ENCODE measurements around the gene TRAT1.

The TRAT1 gene

DNA sequence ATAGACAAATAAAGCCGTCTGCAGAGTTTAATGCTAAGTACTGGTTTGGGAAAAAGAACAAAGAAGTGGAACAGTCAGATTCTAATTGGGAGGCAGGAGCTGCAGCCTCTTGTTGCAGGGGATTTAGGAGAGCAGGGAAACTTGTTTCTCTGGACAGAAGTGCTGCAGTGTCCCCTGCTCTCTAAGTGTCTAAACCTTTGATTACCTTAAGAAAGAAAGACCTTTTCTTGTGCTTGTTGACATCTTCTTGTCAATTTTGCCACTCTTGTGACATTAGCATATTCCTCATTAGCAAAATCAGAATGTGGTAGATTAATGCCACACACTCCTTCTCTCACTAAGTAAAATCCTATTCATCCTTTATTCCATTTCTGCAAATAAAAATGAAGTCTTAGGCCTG lies 38.8 kb downstream of the TRAT1 start:
- DNase-seq (ENCODE audit: low spot score): no peak

DNA sequence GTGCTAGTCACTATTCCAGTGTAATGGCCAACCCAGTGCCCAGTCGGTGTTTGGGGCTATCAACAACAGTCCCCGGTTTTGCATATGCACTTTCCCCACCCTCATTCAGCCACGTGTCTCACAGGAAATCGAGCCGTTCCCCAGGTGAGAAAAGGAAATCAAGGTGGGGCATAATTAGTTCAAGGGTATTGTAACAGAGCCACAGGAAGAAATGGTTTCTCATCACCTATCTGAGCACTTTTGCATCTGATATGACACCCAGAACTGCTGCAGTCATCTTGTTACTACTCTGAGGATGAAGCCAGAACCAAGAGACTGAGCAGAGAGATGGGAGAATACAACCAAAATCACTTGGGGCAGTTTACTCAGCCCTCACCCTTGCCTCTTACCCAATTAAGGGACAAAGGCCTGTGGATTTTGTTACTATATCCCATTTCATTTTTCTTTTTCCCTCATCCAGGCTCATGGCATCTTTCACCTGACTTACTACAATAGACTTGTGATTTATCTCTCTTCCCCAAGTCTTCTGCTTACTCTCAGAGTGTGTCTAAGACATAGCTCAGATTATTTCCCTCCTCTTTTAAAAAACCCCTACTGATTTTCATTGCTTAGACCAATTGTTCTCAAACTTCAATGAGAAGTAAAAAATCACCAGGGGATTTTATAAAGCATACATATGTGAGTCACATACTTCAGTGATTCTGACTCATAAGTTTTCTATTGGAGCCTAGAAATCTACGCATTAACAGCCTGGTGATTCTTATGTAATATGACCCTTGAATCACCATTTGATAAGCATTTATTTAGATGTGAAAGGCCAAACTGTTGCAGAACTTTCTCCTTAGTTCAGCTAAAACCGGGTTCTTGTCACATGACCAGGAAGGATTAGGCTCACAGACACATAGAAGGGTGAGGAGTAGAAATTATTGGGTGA lies 40.5 kb downstream of the TRAT1 start:
- DNase-seq (ENCODE audit: low spot score): no peak

DNA sequence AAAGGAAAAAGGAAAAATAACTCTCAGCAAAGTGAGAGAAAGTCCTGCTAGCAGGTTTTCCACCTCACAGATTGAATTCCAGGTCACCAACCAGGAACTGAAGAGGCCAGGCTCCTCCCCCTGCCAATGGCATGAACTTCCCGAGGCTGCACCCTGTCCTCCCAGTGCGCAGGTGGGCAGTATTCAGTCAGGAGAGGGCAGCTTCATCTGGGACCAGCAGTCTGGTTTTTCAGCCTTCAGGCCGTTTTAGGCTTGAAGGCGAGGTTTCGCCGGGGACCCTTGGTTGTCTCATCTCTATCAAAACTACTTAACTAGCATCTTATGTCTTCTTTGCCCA lies 41.2 kb downstream of the TRAT1 start:
- DNase-seq (ENCODE audit: low spot score): no peak

DNA sequence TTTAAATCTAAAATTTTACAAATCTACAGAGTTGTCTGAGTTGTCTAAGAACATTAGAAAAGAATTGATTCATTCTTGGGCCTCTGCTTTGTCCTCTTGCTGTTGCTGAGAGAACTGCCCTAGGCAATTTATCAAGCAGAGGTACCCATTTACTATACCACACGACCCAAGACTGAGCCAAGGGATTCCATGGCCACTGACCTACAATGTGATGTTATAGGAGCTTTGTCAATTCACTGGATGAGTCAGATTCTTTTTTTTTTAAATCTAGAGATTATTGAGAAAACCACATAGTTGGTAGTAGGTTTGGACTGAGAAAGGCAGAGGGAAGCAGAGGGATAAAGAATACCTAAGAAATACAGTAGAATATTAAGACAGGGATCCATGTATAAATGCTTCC lies 55.3 kb downstream of the TRAT1 start:
- DNase-seq (ENCODE audit: low spot score): no peak

- no peak for DNase-seq (ENCODE audit: low spot score)
Observed at GRCh38 chr3:108879915-108880314, 57.3 kb downstream of the TRAT1 start.

GRCh38 chr3:108882762-108883161 lies 60.2 kb downstream of the TRAT1 start:
- no peak for DNase-seq (ENCODE audit: low spot score)

DNA sequence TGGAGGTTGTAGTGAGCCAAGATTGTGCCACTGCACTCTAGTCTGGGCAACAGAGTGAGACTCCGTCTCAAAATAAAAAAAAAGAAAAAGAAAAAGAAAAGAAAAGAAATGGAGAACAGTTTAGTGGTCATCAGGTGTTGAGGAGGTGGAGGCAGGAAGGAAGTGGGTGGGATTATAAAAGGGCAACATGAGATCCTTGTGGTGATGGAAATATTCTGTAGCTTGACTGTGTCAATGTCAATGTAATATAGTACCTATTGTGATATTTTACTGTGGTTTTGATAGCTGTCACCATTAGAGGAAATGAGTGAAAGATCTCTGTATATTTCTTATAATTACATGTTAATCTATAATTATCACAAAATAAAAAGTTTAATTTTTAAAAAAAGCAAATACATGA lies 60.8 kb downstream of the TRAT1 start:
- no peak for DNase-seq (ENCODE audit: low spot score)

DNA sequence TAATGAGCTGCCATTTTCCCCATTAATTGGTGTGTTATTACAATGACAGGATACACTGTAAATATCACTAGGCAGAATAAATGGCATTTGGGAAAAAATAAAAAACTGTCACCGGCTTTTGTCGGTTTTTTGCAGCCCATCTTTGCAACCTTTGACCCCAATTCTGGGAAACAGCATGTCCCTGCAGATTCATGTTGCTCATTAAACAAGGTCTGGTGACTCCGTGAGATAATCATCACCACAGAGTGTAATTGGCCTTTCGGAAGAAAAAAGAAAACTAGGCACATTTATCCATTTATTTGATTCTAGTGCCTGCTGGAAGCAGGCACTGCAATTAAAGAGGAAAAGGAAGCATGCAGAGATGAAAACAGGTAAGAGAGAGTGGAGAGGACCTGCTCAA lies 64.5 kb downstream of the TRAT1 start:
- no peak for DNase-seq (ENCODE audit: low spot score)

DNA sequence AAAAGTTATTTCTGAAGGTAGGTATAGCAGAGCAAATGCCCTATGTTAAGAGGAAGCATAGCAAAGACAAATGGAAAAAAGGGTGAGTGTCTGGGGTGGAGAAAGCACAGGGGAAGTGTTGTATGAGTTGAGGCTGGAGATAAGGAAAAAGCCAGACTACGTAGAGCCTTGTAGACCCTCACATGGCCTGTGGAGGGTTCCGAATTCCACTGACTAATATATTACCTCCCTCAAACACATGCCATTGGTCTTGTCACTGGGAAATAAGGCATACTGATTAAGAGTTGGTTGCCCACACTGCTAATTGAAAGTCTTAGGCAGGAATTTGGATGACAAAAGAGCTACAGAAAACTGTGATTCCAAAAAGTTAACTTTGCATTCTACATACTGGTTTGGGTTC lies 65.2 kb downstream of the TRAT1 start:
- DNase-seq (ENCODE audit: low spot score): no peak

- DNase-seq (ENCODE audit: low spot score): no peak
Observed at GRCh38 chr3:108891833-108892232, 69.2 kb downstream of the TRAT1 start.

- DNase-seq (ENCODE audit: low spot score): no peak
Observed at GRCh38 chr3:108894981-108895380, 72.4 kb downstream of the TRAT1 start.

DNA sequence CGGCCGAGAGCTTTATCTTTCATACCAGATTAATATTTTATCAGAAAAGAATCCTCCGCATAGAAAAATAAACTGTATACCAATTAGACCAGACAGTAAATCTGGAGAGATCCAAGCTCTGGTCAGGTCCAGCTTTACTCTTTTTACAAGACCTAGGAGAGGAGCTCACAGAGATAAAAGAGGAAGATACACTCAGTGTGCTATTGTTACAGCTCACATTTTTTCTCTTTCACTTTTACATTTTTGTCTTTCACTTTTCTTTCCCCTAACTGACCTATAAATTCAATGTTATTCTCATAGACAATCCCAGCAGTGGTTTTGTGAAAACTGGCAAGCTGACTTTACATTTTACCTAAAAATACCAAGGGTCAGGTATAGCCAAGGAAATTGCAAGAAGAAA lies 75.3 kb downstream of the TRAT1 start:
- DNase-seq (ENCODE audit: low spot score): no peak

DNA sequence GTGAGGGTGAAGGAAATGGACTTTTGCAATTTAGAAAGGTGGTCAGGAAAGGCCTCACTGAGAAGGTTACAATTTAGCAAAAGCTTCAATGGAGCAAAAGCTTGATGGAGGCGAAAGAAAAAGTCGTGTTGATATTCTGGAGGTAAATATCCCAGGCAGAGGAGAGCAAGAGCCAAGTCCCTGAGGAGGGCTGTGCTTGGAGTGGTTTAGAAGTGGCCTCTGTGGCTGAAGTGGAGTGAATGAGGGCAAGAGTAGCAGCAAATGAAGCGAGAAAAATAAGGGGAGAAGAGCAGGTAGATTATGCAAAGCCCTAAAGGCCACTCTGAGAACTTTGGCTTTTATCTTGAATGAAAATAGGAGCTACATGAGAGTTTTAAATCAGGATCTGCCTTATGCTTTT lies 76.9 kb downstream of the TRAT1 start:
- DNase-seq (ENCODE audit: low spot score): no peak

Data from cerebellar cortex (tissue), 1 donor.